Measurements from ENCODE around the gene TLR5. TPM values are rescaled to one million over a fixed set of nuclear protein-coding genes. Genes with fewer than 3 reads are reported as not detected.

Gene TLR5
- total and polyA plus RNA-seq, 2 of the 4 experiments (the other 2 are of a cell fraction) = 0.09 to 0.18 TPM

DNA sequence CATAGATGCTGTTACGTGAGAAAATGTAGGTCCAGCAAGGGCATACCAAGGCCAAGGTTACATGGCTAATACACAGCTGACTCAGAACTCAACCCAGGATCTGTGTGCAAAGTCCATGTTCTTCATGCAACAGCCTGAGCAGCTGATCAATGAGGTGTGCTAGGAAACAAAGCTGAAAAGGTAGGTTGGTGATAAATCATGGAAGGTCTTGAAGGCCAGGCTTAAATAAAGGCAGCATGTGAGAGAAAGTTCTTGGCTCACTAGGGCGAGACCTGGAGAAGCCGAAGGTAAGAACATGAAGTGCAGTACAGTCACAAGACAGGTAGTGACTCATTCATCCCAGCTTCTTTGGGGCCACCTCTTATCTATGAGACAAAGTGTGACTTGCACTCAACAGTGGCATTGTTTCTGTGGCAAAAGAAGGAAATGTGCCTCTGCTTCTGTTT, 33.4 kb downstream of the TLR5 start:
- no peaks in the 10 kb centered on the region for H3K4me1 ChIP-seq (ENCODE audit: control insufficient read depth, insufficient read depth, low read length)
- POLR2A ChIA-PET (ENCODE audit: unreplicated experiment) = no interaction called here
- CTCF ChIA-PET = interaction anchor here (0.6 to 1.4 kb wide), 3 partner anchors 14 to 574 kb away, joined by 3 to 5 read pairs (median 4); no protein-coding TSS in a partner anchor
- H2AK5ac ChIP-seq (ENCODE audit: low read depth, low read length) = no peak overlapping the region
- DNase-seq = no peak
- no peak overlapping the region for H2BK5ac ChIP-seq (ENCODE audit: low read depth, low read length, poor library complexity, severe bottlenecking)
- 71% methylated on average over 1 of the region's 3 CpGs; no CpG with 5 or more reads in 1 of the 2 experiments for WGBS, 2 experiments (ENCODE audit: extremely low coverage in 2 of 2, insufficient read length in 1 of 2)
- H3K14ac ChIP-seq (replicated peaks; ENCODE audit: low read depth, low read length) = no peak overlapping the region
- no peak overlapping the region for H2BK15ac ChIP-seq (ENCODE audit: low read depth, low read length)
- no peak overlapping the region for H2AK9ac ChIP-seq (replicated peaks; ENCODE audit: low read depth, low read length, poor library complexity)
- no peak overlapping the region for H3K27ac ChIP-seq (ENCODE audit: insufficient read depth, low read length)
- no peak overlapping the region for H2BK20ac ChIP-seq (ENCODE audit: low read depth, low read length)
- no peaks in the 10 kb centered on the region for H3K36me3 ChIP-seq (ENCODE audit: control insufficient read depth, insufficient read depth, low read length)
- dilution Hi-C loops (cut with HindIII; ENCODE audit: low sequenced_read_pairs, unreplicated experiment) = no loop called here
- no peak overlapping the region for H3K4me3 ChIP-seq (ENCODE audit: insufficient read depth, low read depth, low read length)
- H3K18ac ChIP-seq (ENCODE audit: low read depth, low read length) = no peak overlapping the region
- no peak overlapping the region for H2AFZ ChIP-seq (replicated peaks; ENCODE audit: low read length, poor library complexity)
- no peak overlapping the region for H4K91ac ChIP-seq (ENCODE audit: insufficient read depth, low read depth, low read length)
- in situ Hi-C loops (cut with MboI; ENCODE audit: low sequenced_read_pairs) = no loop called here
- H3K9me1 ChIP-seq (ENCODE audit: insufficient read depth, low read length) = no peaks in the 10 kb centered on the region
- H4K8ac ChIP-seq (ENCODE audit: low read depth in 2 of 2, low read length in 2 of 2) = no peak overlapping the region
- no peaks in the 10 kb centered on the region for H4K20me1 ChIP-seq (ENCODE audit: insufficient read depth, low read length)
- no TSS peak for BruUV-seq (replicated peaks)
- H3K79me1 ChIP-seq (ENCODE audit: low read depth in 1 of 2, low read length in 2 of 2) = no peaks in the 10 kb centered on the region
- H3K9ac ChIP-seq (ENCODE audit: low read depth, low read length) = no peak overlapping the region
- peaks cover 26% of the 10 kb centered on the region for H3K27me3 ChIP-seq (ENCODE audit: control insufficient read depth, insufficient read depth, low read length)
- intact Hi-C loops (cut with micrococcal nuclease) = no loop called here
- H3K23ac ChIP-seq (ENCODE audit: low read depth, low read length) = no peak overlapping the region
- H3K4ac ChIP-seq (ENCODE audit: low read depth, low read length) = no peak overlapping the region
- H3K56ac ChIP-seq (ENCODE audit: extremely low read depth, insufficient read depth, low read length) = no peak overlapping the region
- no peak overlapping the region for H4K5ac ChIP-seq (ENCODE audit: low read depth, low read length)
- no peak for ATAC-seq (ENCODE audit: low read depth)
- H3K4me2 ChIP-seq (ENCODE audit: low read depth, low read length) = no peak overlapping the region
- TF ChIP-seq FOS (IDR thresholded peaks at IDR 0.05; ENCODE audit: low read depth, low read length) (no peak), RCOR1 (IDR thresholded peaks at IDR 0.05; ENCODE audit: insufficient replicate concordance, low read length) (no peak), CHD1 (IDR thresholded peaks at IDR 0.05; ENCODE audit: low read depth, low read length) (no peak), CEBPB (IDR thresholded peaks at IDR 0.05; ENCODE audit: low read depth, low read length) (no peak), POLR2A (IDR thresholded peaks at IDR 0.05; ENCODE audit: low read depth, low read length) (no peak)
- TF ChIP-seq, protein P1, sequence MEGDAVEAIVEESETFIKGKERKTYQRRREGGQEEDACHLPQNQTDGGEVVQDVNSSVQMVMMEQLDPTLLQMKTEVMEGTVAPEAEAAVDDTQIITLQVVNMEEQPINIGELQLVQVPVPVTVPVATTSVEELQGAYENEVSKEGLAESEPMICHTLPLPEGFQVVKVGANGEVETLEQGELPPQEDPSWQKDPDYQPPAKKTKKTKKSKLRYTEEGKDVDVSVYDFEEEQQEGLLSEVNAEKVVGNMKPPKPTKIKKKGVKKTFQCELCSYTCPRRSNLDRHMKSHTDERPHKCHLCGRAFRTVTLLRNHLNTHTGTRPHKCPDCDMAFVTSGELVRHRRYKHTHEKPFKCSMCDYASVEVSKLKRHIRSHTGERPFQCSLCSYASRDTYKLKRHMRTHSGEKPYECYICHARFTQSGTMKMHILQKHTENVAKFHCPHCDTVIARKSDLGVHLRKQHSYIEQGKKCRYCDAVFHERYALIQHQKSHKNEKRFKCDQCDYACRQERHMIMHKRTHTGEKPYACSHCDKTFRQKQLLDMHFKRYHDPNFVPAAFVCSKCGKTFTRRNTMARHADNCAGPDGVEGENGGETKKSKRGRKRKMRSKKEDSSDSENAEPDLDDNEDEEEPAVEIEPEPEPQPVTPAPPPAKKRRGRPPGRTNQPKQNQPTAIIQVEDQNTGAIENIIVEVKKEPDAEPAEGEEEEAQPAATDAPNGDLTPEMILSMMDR (conservative IDR thresholded peaks at IDR 0.05; ENCODE audit: low read depth, low read length) = no peak
- no peak overlapping the region for H2BK120ac ChIP-seq (ENCODE audit: low read depth, low read length)
- H3K9me3 ChIP-seq (ENCODE audit: control insufficient read depth, insufficient read depth, low read length) = no peaks in the 10 kb centered on the region
